H9 (cell line): Measurements from ENCODE around the gene SFMBT2. TPM values are rescaled to one million over a fixed set of nuclear protein-coding genes. Genes with fewer than 3 reads are reported as not detected.

Experiments
- DNase-seq: peaks from one replicate; pipeline ENCODE4 v3.0.0-alpha.2; 2017
- H2AFZ ChIP-seq: one replicate; pipeline ENCODE4 v1.6.1; 2013; ENCODE audit warnings: mild to moderate bottlenecking, low read length, control low read depth, moderate library complexity
- H2AK5ac ChIP-seq: 2 replicates; pipeline ENCODE4 v1.6.1; 2013; ENCODE audit warnings: low read length, control low read depth, mixed read lengths; ENCODE audit not compliant: insufficient read length
- H2BK120ac ChIP-seq: one replicate; pipeline ENCODE4 v1.6.1; 2013; ENCODE audit warnings: low read depth, mild to moderate bottlenecking, low read length, control low read depth, inconsistent platforms; ENCODE audit not compliant: poor library complexity, severe bottlenecking
- H2BK12ac ChIP-seq: 2 replicates; pipeline ENCODE4 v1.6.1; 2013; ENCODE audit warnings: low read length, control low read depth, mixed read lengths, low read depth; ENCODE audit not compliant: insufficient read length
- H2BK15ac ChIP-seq: 2 replicates; pipeline ENCODE4 v1.6.1; 2013; ENCODE audit warnings: low read depth, low read length, control low read depth
- H2BK20ac ChIP-seq: one replicate; pipeline ENCODE4 v1.6.1; 2013; ENCODE audit warnings: low read depth, mild to moderate bottlenecking, low read length, control low read depth, inconsistent platforms; ENCODE audit not compliant: poor library complexity, severe bottlenecking
- H2BK5ac ChIP-seq: 2 replicates; pipeline ENCODE4 v1.6.1; 2013; ENCODE audit warnings: low read length, control low read depth, mixed read lengths; ENCODE audit not compliant: insufficient read length
- H3K14ac ChIP-seq: 2 replicates; pipeline ENCODE4 v1.6.1; 2013; ENCODE audit warnings: low read length, control low read depth; ENCODE audit not compliant: insufficient read depth
- H3K18ac ChIP-seq: 2 replicates; pipeline ENCODE4 v1.6.1; 2013; ENCODE audit warnings: low read depth, mild to moderate bottlenecking, mixed read lengths, low read length, control low read depth; ENCODE audit not compliant: insufficient read length
- H3K23ac ChIP-seq: 2 replicates; pipeline ENCODE4 v1.6.1; 2013; ENCODE audit warnings: low read length, control low read depth, mixed read lengths, low read depth; ENCODE audit not compliant: insufficient read length
- H3K23me2 ChIP-seq: 2 replicates; pipeline ENCODE4 v1.6.1; 2013; ENCODE audit warnings: low read depth, mild to moderate bottlenecking, mixed read lengths, low read length, control low read depth; ENCODE audit not compliant: insufficient read length, poor library complexity, severe bottlenecking
- H3K27ac ChIP-seq: 2 replicates; pipeline ENCODE4 v1.5.1; 2013; ENCODE audit warnings: low read length, control low read depth, mixed read lengths, low read depth; ENCODE audit not compliant: insufficient read length
- H3K27me3 ChIP-seq: 2 replicates; pipeline ENCODE4 v1.6.1; 2013; ENCODE audit warnings: low read length, control low read depth, inconsistent platforms; ENCODE audit not compliant: insufficient read depth
- H3K4ac ChIP-seq: 2 replicates; pipeline ENCODE4 v1.6.1; 2013; ENCODE audit warnings: low read depth, mild to moderate bottlenecking, control low read depth, inconsistent platforms, low read length, moderate library complexity
- H3K4me1 ChIP-seq: 2 replicates; pipeline ENCODE4 v1.6.1; 2013; ENCODE audit warnings: low read length, control low read depth, inconsistent platforms; ENCODE audit not compliant: insufficient read depth
- H3K4me2 ChIP-seq: 2 replicates; pipeline ENCODE4 v1.6.1; 2013; ENCODE audit warnings: low read length, control low read depth, mixed read lengths; ENCODE audit not compliant: insufficient read length, insufficient read depth
- H3K56ac ChIP-seq: 2 replicates; pipeline ENCODE4 v1.6.1; 2013; ENCODE audit warnings: low read depth, mild to moderate bottlenecking, mixed read lengths, low read length, control low read depth; ENCODE audit not compliant: insufficient read length
- H3K79me1 ChIP-seq: 2 replicates; pipeline ENCODE4 v1.6.1; 2013; ENCODE audit warnings: low read depth, mild to moderate bottlenecking, moderate library complexity, low read length, control low read depth, inconsistent platforms; ENCODE audit not compliant: insufficient read depth, poor library complexity, severe bottlenecking
- H3K79me2 ChIP-seq: 2 replicates; pipeline ENCODE4 v1.6.1; 2013; ENCODE audit warnings: low read length, control low read depth, inconsistent platforms; ENCODE audit not compliant: insufficient read depth
- H3K9ac ChIP-seq: 2 replicates; pipeline ENCODE4 v1.6.1; 2013; ENCODE audit warnings: low read length, control low read depth, mixed read lengths; ENCODE audit not compliant: insufficient read length; ENCODE audit errors: extremely low read depth
- H3K9me3 ChIP-seq: one replicate; pipeline ENCODE4 v1.6.1; 2013; ENCODE audit warnings: low read depth, low read length, inconsistent platforms; ENCODE audit not compliant: control insufficient read depth
- H3T11ph ChIP-seq: one replicate; pipeline ENCODE4 v1.6.1; 2013; ENCODE audit warnings: mild to moderate bottlenecking, low read length, control low read depth, inconsistent platforms
- H4K20me1 ChIP-seq: one replicate; pipeline ENCODE4 v1.6.1; 2013; ENCODE audit not compliant: control insufficient read depth, insufficient read length, insufficient read depth
- H4K5ac ChIP-seq: 2 replicates; pipeline ENCODE4 v1.6.1; 2013; ENCODE audit warnings: low read depth, mild to moderate bottlenecking, mixed read lengths, low read length, control low read depth; ENCODE audit not compliant: insufficient read length
- H4K8ac ChIP-seq: replicated peaks from 2 replicates; pipeline ENCODE4 v1.6.1; 2013; ENCODE audit warnings: low read length, control low read depth, mixed read lengths, low read depth; ENCODE audit not compliant: insufficient read length
- H4K91ac ChIP-seq: 2 replicates; pipeline ENCODE4 v1.6.1; 2013; ENCODE audit warnings: low read depth, mild to moderate bottlenecking, moderate library complexity, mixed read lengths, low read length, control low read depth; ENCODE audit not compliant: insufficient read length
- H3K27ac Mint-ChIP-seq, 3 experiments: 2 replicates in 2 of 3; 3 replicates in 1 of 3; pipeline ENCODE4 v1.8.0; 2020 to 2021; ENCODE audit warnings: mixed read lengths in 3 of 3, mild to moderate bottlenecking in 1 of 3, moderate library complexity in 1 of 3
- H3K27me3 Mint-ChIP-seq: 2 replicates; pipeline ENCODE4 v1.8.0; 2021; ENCODE audit warnings: low read depth, mild to moderate bottlenecking, moderate library complexity, mixed read lengths
- H3K36me3 Mint-ChIP-seq, 3 experiments: 2 replicates in 2 of 3; 3 replicates in 1 of 3; pipeline ENCODE4 v1.8.0; 2020 to 2021; ENCODE audit warnings: low read depth in 3 of 3, mixed read lengths in 3 of 3; ENCODE audit not compliant: insufficient read depth in 1 of 3
- H3K4me1 Mint-ChIP-seq, 2 experiments: 2 replicates each; pipeline ENCODE4 v1.8.0; 2020; ENCODE audit warnings: mixed read lengths in 2 of 2
- H3K4me3 Mint-ChIP-seq, 2 experiments: 2 replicates in 1 of 2; 3 replicates in 1 of 2; pipeline ENCODE4 v1.8.0; 2020 to 2021; ENCODE audit warnings: mild to moderate bottlenecking in 2 of 2, mixed read lengths in 2 of 2, moderate library complexity in 1 of 2
- H3K9me3 Mint-ChIP-seq, 2 experiments: 2 replicates in 1 of 2; 3 replicates in 1 of 2; pipeline ENCODE4 v1.8.0; 2020; ENCODE audit warnings: mild to moderate bottlenecking in 2 of 2, mixed read lengths in 2 of 2, moderate library complexity in 1 of 2
- WGBS: extraction: QIAGEN DNeasy Blood & Tissue Kit; methylation state at CpG from one replicate; pipeline ENCODE4 v1.1.7; 2013; ENCODE audit warnings: missing lambda C conversion rate, low lambda C conversion rate, mixed read lengths; ENCODE audit not compliant: insufficient read length; ENCODE audit errors: extremely low coverage; 5-methylcytosine and 5-hydroxymethylcytosine counted together
- total RNA-seq: library from RNA; stranded (reverse); gene quantifications from 2 replicates; pipeline ENCODE4 v1.2.1, GENCODE V29; 2021
- TF ChIP-seq, protein P1 (sequence below): fragments of 200-600 bp; sonication (generic); conservative IDR thresholded peaks from 3 replicates; pipeline ENCODE4 v1.8.0; 2021; ENCODE audit warnings: antibody characterized with exemption, mild to moderate bottlenecking

SFMBT2 gene
- total RNA-seq, 1 experiment from 2014 or later, result 5.3 TPM

DNA sequence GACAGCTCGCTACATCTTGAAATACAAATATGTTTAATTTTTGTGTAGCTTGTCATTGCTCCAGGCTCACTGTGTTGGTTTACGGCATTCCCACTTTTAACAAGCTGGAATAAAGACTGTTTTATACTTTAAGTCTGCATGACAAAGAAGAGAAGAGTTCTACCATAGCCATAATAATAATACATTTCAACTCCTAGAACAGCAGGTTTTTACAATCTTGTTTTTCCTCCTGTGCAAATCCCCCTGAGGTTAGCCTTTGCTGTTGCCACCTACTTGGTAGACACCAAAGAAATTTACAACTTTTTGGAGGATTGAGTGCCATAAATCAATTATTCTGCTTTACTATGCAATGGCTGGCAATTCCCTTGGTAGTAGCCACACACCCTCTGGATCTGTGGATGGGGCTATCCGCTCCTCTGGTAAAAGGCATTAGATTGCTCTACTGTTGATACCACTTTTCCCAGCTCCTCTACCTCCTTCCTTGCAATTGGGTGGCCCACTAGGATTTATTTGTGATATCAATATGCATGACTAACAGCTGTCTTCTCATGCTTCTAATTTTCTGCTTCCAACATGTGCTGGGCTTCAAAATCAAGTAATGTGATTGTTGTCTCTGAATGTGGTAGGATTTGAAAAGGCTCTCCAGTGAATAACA, 60.2 kb downstream of the SFMBT2 start:
- Histone ChIP-seq H3K23me2 (no peaks in the 10 kb centered on the region), H3K14ac (no peak overlapping the region), H4K20me1 (no peaks in the 10 kb centered on the region), H2BK15ac (no peak overlapping the region), H3K9ac (no peak overlapping the region), H3K9me3 (no peaks in the 10 kb centered on the region), H3K79me1 (no peaks in the 10 kb centered on the region), H2BK120ac (no peak overlapping the region), H3K56ac (no peak overlapping the region), H3K27me3 (no peaks in the 10 kb centered on the region), H3K79me2 (peaks cover under 1% of the 10 kb centered on the region; the same call in 1 of the 2 replicates), H3K4me2 (no peak overlapping the region), H2BK20ac (no peak overlapping the region), H2BK5ac (no peak overlapping the region), H2BK12ac (no peak overlapping the region), H3T11ph (no peak overlapping the region), H3K4me1 (no peaks in the 10 kb centered on the region), H4K91ac (no peak overlapping the region), H3K23ac (no peak overlapping the region), H4K5ac (no peak overlapping the region), H4K8ac (no peak overlapping the region), H3K4ac (no peak overlapping the region), H3K18ac (no peak overlapping the region), H2AK5ac (no peak overlapping the region), H2AFZ (no peak overlapping the region), H3K27ac (no peak overlapping the region)
- DNase-seq, result no peak
- TF ChIP-seq, protein P1, sequence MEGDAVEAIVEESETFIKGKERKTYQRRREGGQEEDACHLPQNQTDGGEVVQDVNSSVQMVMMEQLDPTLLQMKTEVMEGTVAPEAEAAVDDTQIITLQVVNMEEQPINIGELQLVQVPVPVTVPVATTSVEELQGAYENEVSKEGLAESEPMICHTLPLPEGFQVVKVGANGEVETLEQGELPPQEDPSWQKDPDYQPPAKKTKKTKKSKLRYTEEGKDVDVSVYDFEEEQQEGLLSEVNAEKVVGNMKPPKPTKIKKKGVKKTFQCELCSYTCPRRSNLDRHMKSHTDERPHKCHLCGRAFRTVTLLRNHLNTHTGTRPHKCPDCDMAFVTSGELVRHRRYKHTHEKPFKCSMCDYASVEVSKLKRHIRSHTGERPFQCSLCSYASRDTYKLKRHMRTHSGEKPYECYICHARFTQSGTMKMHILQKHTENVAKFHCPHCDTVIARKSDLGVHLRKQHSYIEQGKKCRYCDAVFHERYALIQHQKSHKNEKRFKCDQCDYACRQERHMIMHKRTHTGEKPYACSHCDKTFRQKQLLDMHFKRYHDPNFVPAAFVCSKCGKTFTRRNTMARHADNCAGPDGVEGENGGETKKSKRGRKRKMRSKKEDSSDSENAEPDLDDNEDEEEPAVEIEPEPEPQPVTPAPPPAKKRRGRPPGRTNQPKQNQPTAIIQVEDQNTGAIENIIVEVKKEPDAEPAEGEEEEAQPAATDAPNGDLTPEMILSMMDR, result no peak
- H3K27me3 Mint-ChIP-seq, result peaks cover 4% of the 10 kb centered on the region; the same call in 1 of the 2 replicates
- H3K36me3 Mint-ChIP-seq, result peaks cover 2 to 9% (median 4%) of the 10 kb centered on the region in 3 experiments; a peak in 2 of 7 replicates
- H3K4me1 Mint-ChIP-seq, result no peaks in the 10 kb centered on the region
- H3K27ac Mint-ChIP-seq, result no peak overlapping the region
- no peaks in the 10 kb centered on the region for H3K9me3 Mint-ChIP-seq
- H3K4me3 Mint-ChIP-seq, result no peak overlapping the region
- WGBS, result no CpG with 5 or more reads among the region's 3 CpGs
